ENCODE results near the gene CD79A.

Gene CD79A

GRCh38 chr19:41928754-41929535 is 51.9 kb downstream of the CD79A start:
- no peak for TF ChIP-seq ZFX (IDR thresholded peaks at IDR 0.05; ENCODE audit: borderline replicate concordance)
- TF ChIP-seq CTCF (IDR thresholded peaks at IDR 0.05): peak; percentile 8
- H3K27ac ChIP-seq: no peak overlapping the region

- no peak overlapping the region for H3K27ac ChIP-seq
- TF ChIP-seq CTCF (IDR thresholded peaks at IDR 0.05) (no peak), ZFX (IDR thresholded peaks at IDR 0.05; ENCODE audit: borderline replicate concordance) (no peak)
Measured at GRCh38 chr19:41929536-41930071, 52.5 kb downstream of the CD79A start.

- H3K27ac ChIP-seq: no peak overlapping the region
- TF ChIP-seq CTCF (IDR thresholded peaks at IDR 0.05): no peak
- TF ChIP-seq ZFX (IDR thresholded peaks at IDR 0.05; ENCODE audit: borderline replicate concordance): no peak
Measured at GRCh38 chr19:41930322-41930722, 53.2 kb downstream of the CD79A start.
